Breast epithelium (tissue), 3 donors: ENCODE results near the gene GMDS.

Experiments
- POLR2A ChIP-seq: fragments of 450-650 bp; IDR thresholded peaks from one replicate; pipeline ENCODE4 v1.6.1; 2016; ENCODE audit warnings: antibody characterized with exemption, mild to moderate bottlenecking, moderate library complexity
- POLR2AphosphoS5 ChIP-seq, 3 donors: sonication (generic); formaldehyde crosslinking; IDR thresholded peaks; one replicate each; pipeline ENCODE4 v1.6.1; 2017; ENCODE audit warnings: antibody characterized with exemption in 3 of 3
- TF ChIP-seq, protein P1 (sequence below), 3 donors: fragments of 450-650 bp; IDR thresholded peaks; one replicate each; pipeline ENCODE4 v1.5.1; 2016 to 2017; ENCODE audit warnings: antibody characterized with exemption in 3 of 3, mild to moderate bottlenecking in 3 of 3, moderate library complexity in 3 of 3

DNA sequence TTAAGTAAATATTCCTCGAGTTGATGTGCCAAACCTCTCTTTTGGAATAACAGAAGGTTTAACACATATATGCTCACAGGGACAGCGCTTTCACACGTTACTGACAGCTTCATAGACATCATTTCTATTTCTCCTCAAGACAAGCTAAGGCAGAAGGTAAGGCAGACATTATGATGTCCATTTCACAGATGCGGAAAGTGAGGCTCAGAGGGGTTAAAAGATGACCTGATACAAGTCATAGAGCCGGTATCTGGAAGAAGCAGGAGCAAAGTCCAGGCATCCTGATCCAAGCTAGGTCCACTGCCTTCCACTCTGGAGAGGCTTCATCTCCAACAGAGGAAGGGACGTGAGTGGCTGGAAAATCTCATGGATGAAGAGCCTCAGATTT, 548.9 kb downstream of the GMDS start:
- TF ChIP-seq, protein P1, sequence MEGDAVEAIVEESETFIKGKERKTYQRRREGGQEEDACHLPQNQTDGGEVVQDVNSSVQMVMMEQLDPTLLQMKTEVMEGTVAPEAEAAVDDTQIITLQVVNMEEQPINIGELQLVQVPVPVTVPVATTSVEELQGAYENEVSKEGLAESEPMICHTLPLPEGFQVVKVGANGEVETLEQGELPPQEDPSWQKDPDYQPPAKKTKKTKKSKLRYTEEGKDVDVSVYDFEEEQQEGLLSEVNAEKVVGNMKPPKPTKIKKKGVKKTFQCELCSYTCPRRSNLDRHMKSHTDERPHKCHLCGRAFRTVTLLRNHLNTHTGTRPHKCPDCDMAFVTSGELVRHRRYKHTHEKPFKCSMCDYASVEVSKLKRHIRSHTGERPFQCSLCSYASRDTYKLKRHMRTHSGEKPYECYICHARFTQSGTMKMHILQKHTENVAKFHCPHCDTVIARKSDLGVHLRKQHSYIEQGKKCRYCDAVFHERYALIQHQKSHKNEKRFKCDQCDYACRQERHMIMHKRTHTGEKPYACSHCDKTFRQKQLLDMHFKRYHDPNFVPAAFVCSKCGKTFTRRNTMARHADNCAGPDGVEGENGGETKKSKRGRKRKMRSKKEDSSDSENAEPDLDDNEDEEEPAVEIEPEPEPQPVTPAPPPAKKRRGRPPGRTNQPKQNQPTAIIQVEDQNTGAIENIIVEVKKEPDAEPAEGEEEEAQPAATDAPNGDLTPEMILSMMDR (IDR thresholded peaks at IDR 0.05) = no peak
- TF ChIP-seq POLR2AphosphoS5 (IDR thresholded peaks at IDR 0.05) (no peak), POLR2A (no peak)
